Measurements from ENCODE around the gene CROCC2.

CROCC2 gene

DNA sequence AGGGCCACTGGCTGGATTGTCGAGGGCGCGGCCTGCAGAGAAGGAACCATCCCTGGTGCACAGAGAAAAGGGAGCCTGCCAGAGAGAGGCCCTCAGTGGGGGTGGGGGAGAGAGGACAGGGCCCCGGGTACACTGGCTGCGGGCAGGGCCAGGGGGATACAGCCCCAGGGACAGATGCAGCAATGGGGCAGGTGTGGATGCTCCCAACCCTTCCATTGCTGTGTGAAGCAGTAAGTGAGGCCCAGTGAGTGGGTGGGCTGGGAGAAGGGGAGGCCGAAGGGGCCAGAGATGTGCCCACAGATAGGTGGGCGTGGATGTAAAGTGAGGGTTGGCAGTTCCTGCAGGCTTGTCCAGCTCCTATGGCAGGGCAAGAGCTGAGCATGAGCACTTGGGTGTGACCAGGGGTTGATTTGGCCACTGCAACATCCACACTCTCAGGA, 30.1 kb upstream of the CROCC2 start:
- TF ChIP-seq, protein P1, sequence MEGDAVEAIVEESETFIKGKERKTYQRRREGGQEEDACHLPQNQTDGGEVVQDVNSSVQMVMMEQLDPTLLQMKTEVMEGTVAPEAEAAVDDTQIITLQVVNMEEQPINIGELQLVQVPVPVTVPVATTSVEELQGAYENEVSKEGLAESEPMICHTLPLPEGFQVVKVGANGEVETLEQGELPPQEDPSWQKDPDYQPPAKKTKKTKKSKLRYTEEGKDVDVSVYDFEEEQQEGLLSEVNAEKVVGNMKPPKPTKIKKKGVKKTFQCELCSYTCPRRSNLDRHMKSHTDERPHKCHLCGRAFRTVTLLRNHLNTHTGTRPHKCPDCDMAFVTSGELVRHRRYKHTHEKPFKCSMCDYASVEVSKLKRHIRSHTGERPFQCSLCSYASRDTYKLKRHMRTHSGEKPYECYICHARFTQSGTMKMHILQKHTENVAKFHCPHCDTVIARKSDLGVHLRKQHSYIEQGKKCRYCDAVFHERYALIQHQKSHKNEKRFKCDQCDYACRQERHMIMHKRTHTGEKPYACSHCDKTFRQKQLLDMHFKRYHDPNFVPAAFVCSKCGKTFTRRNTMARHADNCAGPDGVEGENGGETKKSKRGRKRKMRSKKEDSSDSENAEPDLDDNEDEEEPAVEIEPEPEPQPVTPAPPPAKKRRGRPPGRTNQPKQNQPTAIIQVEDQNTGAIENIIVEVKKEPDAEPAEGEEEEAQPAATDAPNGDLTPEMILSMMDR (IDR thresholded peaks at IDR 0.05; ENCODE audit: borderline replicate concordance, control extremely low read depth, extremely low read depth, insufficient read depth, missing control alignments): no peak
- in situ Hi-C loops (cut with MboI; ENCODE audit: low sequenced_read_pairs, unreplicated experiment): no loop called here
- DNase-seq (ENCODE audit: low spot score): no peak

DNA sequence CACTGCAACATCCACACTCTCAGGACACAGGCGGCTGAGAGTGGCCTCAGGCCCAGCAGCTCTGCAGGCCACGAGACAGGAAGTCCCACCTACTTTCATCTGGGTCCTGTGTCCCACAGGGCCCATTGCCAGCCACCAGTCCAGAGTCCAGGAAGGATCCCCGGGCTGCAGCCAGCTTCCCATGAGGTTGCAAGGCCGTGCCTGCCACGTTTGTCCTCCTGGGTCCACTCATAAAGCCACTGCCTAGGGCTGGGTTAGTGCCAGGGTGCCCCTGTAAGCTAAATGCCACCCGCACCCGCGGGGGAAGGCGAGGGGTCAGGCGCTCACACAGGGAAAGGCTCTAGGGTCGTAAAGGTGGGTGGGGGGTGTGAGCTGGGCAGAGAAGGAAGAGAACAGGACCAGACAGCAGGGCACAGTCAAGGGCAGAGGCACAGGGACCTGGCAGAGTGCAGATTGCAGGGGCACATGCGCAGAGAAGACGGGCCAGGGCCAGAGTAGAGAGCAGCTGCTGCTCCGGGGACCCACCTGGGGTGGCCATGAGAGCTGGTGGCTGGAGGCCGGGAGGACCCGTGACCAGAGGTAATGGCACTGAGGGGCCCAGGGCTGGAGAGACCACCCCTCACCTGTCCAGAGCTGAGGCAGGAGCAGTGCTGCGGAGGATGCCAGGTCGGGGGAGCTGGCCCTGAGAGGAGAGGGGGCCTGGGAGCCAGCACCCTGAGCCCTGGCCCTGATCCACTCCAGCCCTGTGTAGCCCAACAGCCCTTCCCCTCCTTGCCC, 29.5 kb upstream of the CROCC2 start:
- DNase-seq (ENCODE audit: low spot score): no peak
- TF ChIP-seq, protein P1 (IDR thresholded peaks at IDR 0.05; ENCODE audit: borderline replicate concordance, control extremely low read depth, extremely low read depth, insufficient read depth, missing control alignments): no peak
- in situ Hi-C loops (cut with MboI; ENCODE audit: low sequenced_read_pairs, unreplicated experiment): no loop called here

DNA sequence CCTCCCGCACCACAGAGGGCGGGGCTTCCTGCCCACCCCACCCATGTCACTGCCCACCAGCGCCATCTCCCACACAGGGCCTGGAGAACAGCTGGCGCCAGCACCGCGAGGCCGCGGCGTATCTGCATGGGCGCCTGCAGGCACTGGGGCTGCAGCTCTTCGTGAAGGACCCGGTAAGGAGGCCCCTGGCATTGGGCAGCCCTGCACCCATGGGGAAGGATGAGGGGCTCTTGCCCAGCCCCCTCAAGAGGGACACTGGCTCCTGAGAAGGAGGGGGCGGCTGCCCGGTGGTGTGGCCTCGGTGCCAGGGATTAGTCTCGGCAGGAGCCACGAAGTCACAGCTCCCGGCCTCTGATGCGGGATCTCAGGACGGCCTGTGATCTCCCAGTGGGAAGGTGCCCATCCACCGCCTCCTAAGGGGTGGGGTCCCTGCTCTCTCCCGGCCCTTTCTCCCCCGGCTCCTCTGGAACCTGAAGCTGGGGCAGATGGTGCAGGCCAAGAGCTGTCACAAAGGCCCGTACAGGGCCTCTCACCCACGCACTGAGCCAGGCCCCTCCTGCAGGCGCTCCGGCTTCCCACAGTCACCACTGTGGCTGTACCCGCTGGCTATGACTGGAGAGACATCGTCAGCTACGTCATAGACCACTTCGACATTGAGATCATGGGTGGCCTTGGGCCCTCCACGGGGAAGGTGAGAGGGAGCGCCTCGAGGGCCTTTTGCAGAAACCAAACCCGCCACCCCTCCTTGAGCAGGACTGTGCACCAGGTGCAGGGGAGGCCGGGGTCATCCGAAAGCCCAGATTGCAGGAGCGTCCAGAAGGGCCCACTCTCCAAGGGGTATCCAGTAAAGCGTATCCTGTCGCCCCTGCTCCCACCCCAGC, 28.4 kb upstream of the CROCC2 start:
- no peak for DNase-seq (ENCODE audit: low spot score)
- in situ Hi-C loops (cut with MboI; ENCODE audit: low sequenced_read_pairs, unreplicated experiment): no loop called here
- TF ChIP-seq, protein P1 (IDR thresholded peaks at IDR 0.05; ENCODE audit: borderline replicate concordance, control extremely low read depth, extremely low read depth, insufficient read depth, missing control alignments): no peak

DNA sequence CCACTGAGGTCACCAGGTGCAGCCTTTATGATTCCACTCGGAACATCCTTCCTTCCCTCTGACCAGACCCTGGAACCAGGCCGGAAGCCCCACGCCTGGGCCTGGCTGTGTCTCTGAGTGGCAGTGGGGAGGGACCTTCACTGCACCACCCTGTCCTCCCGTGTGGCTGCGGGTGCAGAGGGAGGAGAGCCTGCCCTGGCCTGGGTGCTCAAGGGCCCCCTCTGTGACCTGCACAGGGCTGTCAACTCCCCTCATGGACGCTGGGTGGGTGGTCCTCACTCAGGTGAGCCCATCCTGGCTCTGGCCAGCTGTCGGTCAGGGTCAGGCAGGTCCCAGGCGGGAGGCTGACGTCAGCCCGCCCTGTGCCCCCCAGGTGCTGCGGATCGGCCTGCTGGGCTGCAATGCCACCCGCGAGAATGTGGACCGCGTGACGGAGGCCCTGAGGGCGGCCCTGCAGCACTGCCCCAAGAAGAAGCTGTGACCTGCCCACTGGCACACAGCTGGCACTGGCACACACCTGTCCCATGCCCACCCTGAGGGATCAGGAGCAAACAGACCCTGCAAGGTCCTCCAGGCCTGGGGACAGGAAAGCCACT, 27.7 kb upstream of the CROCC2 start:
- no peak for DNase-seq (ENCODE audit: low spot score)
- in situ Hi-C loops (cut with MboI; ENCODE audit: low sequenced_read_pairs, unreplicated experiment): no loop called here
- TF ChIP-seq, protein P1 (IDR thresholded peaks at IDR 0.05; ENCODE audit: borderline replicate concordance, control extremely low read depth, extremely low read depth, insufficient read depth, missing control alignments): no peak

DNA sequence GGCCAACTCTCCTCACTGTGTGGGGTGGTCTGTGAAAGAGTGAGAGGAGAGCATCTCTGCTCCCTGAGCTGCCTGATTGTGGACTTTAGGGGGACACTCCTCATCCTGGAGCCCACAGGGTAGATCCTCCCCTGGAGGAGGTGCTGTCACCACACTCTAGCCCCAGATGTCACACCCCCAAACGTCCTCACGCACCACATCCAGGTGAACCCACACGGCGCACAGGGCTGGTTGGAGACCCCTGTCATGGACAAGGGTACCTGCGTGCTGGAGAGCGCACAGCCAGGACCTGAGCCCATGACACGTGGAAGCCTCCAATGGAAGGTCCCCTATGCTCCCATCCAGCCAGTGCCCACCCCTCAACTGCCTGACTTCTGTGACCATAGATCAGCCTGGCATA, 27.0 kb upstream of the CROCC2 start:
- in situ Hi-C loops (cut with MboI; ENCODE audit: low sequenced_read_pairs, unreplicated experiment): no loop called here
- no peak for DNase-seq (ENCODE audit: low spot score)
- TF ChIP-seq, protein P1 (IDR thresholded peaks at IDR 0.05; ENCODE audit: borderline replicate concordance, control extremely low read depth, extremely low read depth, insufficient read depth, missing control alignments): no peak

DNA sequence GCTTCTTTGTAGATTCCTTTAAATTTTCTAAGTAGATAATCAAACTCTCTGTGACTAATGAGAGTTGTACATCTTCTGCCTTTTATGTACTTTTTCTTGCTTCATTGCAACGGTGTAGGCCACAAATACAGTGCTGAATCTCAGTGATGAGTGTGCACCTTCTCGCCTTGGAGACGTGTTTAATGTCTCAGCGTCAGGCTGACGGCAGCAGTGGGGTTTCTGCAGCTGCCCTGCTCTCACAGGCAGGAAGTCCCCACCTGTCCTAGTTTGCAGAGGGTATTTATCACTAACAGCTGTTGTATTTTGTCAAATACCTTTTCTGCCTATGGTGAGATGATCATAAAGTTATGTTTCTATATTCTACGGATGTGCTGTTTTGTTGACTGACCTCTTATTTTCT, 24.2 kb upstream of the CROCC2 start:
- TF ChIP-seq, protein P1 (IDR thresholded peaks at IDR 0.05; ENCODE audit: borderline replicate concordance, control extremely low read depth, extremely low read depth, insufficient read depth, missing control alignments): no peak
- DNase-seq (ENCODE audit: low spot score): no peak
- in situ Hi-C loops (cut with MboI; ENCODE audit: low sequenced_read_pairs, unreplicated experiment): no loop called here
